ENCODE data around the gene RWDD1.
A peak's percentile ranks its signal among the peaks of the same experiment; 100 is the strongest.

The RWDD1 gene

GRCh38 chr6:116615937-116616736 lies 44.8 kb downstream of the RWDD1 start, which contains the start of gene RSPH4A:
RSPH4A (plus strand) TSS chr6:116616479; CDS start chr6:116616624, 145 bp downstream.
- DNase-seq: peak; percentile 40 to 45

DNA sequence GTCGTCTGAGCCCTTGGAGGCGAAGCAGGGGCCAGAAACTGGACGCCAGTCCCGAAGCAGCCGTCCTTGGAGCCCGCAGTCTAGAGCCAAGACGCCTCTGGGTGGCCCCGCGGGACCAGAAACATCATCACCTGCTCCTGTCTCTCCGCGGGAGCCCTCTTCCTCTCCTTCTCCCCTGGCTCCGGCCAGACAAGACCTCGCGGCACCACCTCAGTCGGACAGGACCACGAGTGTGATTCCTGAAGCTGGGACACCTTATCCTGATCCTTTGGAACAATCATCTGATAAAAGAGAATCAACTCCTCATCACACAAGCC lies 45.4 kb downstream of the RWDD1 start:
- peak in 1 of 2 experiments; percentile 0 for DNase-seq

DNA sequence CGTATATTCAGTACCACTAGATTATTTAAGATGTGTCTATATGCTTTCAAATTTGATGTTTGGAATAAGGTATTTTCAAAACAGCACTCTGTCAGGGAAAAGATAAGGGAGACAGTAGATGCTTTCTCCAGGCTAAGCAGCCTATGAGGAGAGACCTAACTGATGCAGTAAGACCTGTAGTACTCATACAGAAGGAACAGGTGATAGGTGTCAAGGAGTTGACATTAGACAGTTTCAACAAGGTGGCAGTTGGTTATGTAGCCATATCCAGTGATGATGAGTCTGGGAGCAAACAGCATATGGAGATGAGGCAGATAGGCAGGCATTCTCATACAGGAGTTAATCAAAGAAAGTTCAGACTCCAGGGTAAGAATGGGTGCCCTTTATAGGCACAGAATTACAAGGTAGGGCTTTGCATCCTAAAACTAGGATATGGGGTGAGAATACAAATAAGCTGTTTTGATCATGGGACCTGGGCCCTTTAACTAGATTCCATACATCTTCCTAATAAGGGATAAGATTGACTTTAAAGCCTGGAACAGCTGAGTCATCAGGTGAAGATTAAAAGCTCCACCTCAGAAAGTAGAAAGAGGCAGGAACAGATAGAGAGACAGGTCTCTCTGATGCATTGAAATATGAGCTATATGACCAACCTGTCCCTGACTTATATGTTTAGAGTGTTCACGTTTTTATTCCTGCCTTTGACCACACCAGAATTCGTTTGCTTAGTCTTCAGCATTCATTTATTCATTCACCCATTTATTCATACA lies 52.9 kb downstream of the RWDD1 start:
- DNase-seq: no peak

GRCh38 chr6:116625872-116626271 lies 54.6 kb downstream of the RWDD1 start:
- DNase-seq: no peak

- DNase-seq: no peak
These were observed 58.3 kb downstream of the RWDD1 start for GRCh38 chr6:116629563-116629981.

- no peak for DNase-seq
These were observed 60.2 kb downstream of the RWDD1 start for GRCh38 chr6:116631379-116631990.

DNA sequence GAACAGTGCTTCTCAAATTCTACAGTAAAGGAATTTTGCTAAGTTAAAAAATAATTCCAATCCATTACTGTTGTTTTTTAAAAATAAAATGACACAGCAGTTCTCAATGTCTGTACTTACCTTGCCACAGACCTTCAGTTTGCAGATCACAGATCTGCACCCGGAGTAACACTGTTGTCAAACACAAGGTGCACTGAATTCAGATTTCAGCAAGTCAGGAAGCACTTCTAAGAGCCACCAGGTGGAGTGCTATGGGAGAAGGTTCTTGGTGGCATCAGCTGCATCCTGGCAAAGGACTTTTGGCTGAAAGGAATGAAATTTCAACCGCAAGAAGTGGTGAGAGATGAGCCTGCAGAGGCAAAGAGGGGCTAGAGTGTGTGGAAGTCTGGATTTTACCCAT lies 62.4 kb downstream of the RWDD1 start:
- DNase-seq: no peak
